SK-N-SH treated with all-trans-retinoic acid at 6 μM for 48 hours (cell line): ENCODE results near the gene PLD5.

Experiments
- ATAC-seq: fragments of 200-7000 bp; cut with Tn5 transposase; 3 replicates; pipeline ENCODE4 v1.9.1; 2020; ENCODE audit warnings: mild to moderate bottlenecking, moderate library complexity
- CSDC2 ChIP-seq: fragments of 250-450 bp; sonication (Bioruptor Pico); IDR thresholded peaks from 2 replicates; pipeline ENCODE4 v1.5.0; 2020; ENCODE audit warnings: mild to moderate bottlenecking, moderate library complexity
- CSRNP3 ChIP-seq: fragments of 250-450 bp; sonication (Bioruptor Pico); IDR thresholded peaks from 2 replicates; pipeline ENCODE4 v1.5.1; 2021; ENCODE audit warnings: mild to moderate bottlenecking, moderate library complexity
- ESRRG ChIP-seq: fragments of 250-450 bp; sonication (Bioruptor Pico); IDR thresholded peaks from 2 replicates; pipeline ENCODE4 v1.6.1; 2021; ENCODE audit warnings: mild to moderate bottlenecking
- GLIS3 ChIP-seq: fragments of 250-450 bp; sonication (Bioruptor Pico); IDR thresholded peaks from 2 replicates; pipeline ENCODE4 v1.5.0; 2020; ENCODE audit warnings: mild to moderate bottlenecking, moderate library complexity
- ISL1 ChIP-seq: fragments of 250-450 bp; sonication (Bioruptor Pico); IDR thresholded peaks from 2 replicates; pipeline ENCODE4 v2.1.2; 2022; ENCODE audit warnings: mild to moderate bottlenecking, moderate library complexity
- OSR1 ChIP-seq: fragments of 250-450 bp; sonication (Bioruptor Pico); IDR thresholded peaks from 2 replicates; pipeline ENCODE4 v1.8.0; 2022; ENCODE audit warnings: moderate library complexity, mild to moderate bottlenecking, inconsistent platforms
- PATZ1 ChIP-seq: fragments of 250-450 bp; sonication (Bioruptor Pico); IDR thresholded peaks from 2 replicates; pipeline ENCODE4 v1.8.0; 2020; ENCODE audit warnings: mild to moderate bottlenecking, moderate library complexity, borderline replicate concordance
- POU6F1 ChIP-seq: fragments of 250-450 bp; sonication (Bioruptor Pico); IDR thresholded peaks from 2 replicates; pipeline ENCODE4 v1.8.0; 2021; ENCODE audit warnings: low read depth, mild to moderate bottlenecking, moderate library complexity, borderline replicate concordance
- PPARA ChIP-seq: fragments of 250-450 bp; sonication (Bioruptor Pico); IDR thresholded peaks from 2 replicates; pipeline ENCODE4 v1.5.0; 2020; ENCODE audit warnings: mild to moderate bottlenecking, borderline replicate concordance
- RARB ChIP-seq: fragments of 250-450 bp; sonication (Bioruptor Pico); IDR thresholded peaks from 2 replicates; pipeline ENCODE4 v1.8.0; 2021; ENCODE audit warnings: mild to moderate bottlenecking, moderate library complexity
- TCF4 ChIP-seq: fragments of 250-450 bp; sonication (Bioruptor Pico); IDR thresholded peaks from 2 replicates; pipeline ENCODE4 v1.8.0; 2021; ENCODE audit warnings: mild to moderate bottlenecking, moderate library complexity, borderline replicate concordance
- TOX ChIP-seq: fragments of 250-450 bp; sonication (Bioruptor Pico); IDR thresholded peaks from 2 replicates; pipeline ENCODE4 v1.8.0; 2021; ENCODE audit warnings: mild to moderate bottlenecking, moderate library complexity, borderline replicate concordance
- TSHZ2 ChIP-seq: fragments of 250-450 bp; sonication (Bioruptor Pico); IDR thresholded peaks from 2 replicates; pipeline ENCODE4 v1.5.0; 2020; ENCODE audit warnings: mild to moderate bottlenecking, moderate library complexity
- ZFP30 ChIP-seq: fragments of 450-650 bp; formaldehyde crosslinking; IDR thresholded peaks from 2 replicates; pipeline ENCODE4 v1.5.0; 2022; ENCODE audit warnings: mild to moderate bottlenecking, moderate library complexity
- ZNF70 ChIP-seq: fragments of 450-650 bp; formaldehyde crosslinking; IDR thresholded peaks from 2 replicates; pipeline ENCODE4 v1.5.0; 2020; ENCODE audit warnings: mild to moderate bottlenecking, moderate library complexity
- ZNF8 ChIP-seq: fragments of 450-650 bp; formaldehyde crosslinking; IDR thresholded peaks from 2 replicates; pipeline ENCODE4 v1.5.0; 2020; ENCODE audit warnings: mild to moderate bottlenecking, moderate library complexity

Gene PLD5

GRCh38 chr1:242430956-242431355 lies 93.5 kb downstream of the PLD5 start:
- TF ChIP-seq ISL1 (CRISPR knock-in tag): no peak
- no peak for TF ChIP-seq PPARA (CRISPR knock-in tag)
- ATAC-seq: no peak

- ATAC-seq: no peak
- TF ChIP-seq OSR1 (CRISPR knock-in tag): no peak
- TF ChIP-seq TSHZ2 (CRISPR knock-in tag): 0 out of 2 replicates have a peak, but pooled peaks have one; percentile 13
Observed at GRCh38 chr1:242428399-242429190, 95.9 kb downstream of the PLD5 start.

GRCh38 chr1:242427519-242427918 lies 97.0 kb downstream of the PLD5 start:
- TF ChIP-seq PATZ1: no peak
- TF ChIP-seq TCF4 (CRISPR knock-in tag): peak; percentile 88
- TF ChIP-seq TSHZ2 (CRISPR knock-in tag): peak; percentile 80; the same call in 1 of the 2 replicates
- TF ChIP-seq ISL1 (CRISPR knock-in tag): 0 out of 2 replicates have a peak, but pooled peaks have one; percentile 15
- TF ChIP-seq PPARA (CRISPR knock-in tag): no peak
- ATAC-seq: no peak; the same call in 2 of the 3 replicates

GRCh38 chr1:242426271-242426905 lies 98.1 kb downstream of the PLD5 start:
- ATAC-seq: no peak
- TF ChIP-seq ZNF70 (CRISPR knock-in tag) (no peak), POU6F1 (CRISPR knock-in tag) (no peak), TOX (CRISPR knock-in tag) (no peak)

GRCh38 chr1:242425232-242425631 lies 99.3 kb downstream of the PLD5 start:
- no peak for ATAC-seq
- TF ChIP-seq CSRNP3 (CRISPR knock-in tag): no peak
- no peak for TF ChIP-seq PPARA (CRISPR knock-in tag)
- TF ChIP-seq RARB (CRISPR knock-in tag): no peak
- no peak for TF ChIP-seq ESRRG (CRISPR knock-in tag)
- no peak for TF ChIP-seq PATZ1
- TF ChIP-seq GLIS3 (CRISPR knock-in tag): no peak
- no peak for TF ChIP-seq ZNF70 (CRISPR knock-in tag)
- TF ChIP-seq ZNF8 (CRISPR knock-in tag): no peak
- no peak for TF ChIP-seq CSDC2
- no peak for TF ChIP-seq ZFP30 (CRISPR knock-in tag)
